GM13976 (cell line): Measurements from ENCODE around the gene KLF7.

Experiments used
- DNase-seq: peaks from one replicate; pipeline ENCODE4 v3.0.0; 2012; ENCODE audit warnings: low spot score
- CTCF ChIP-seq: IDR thresholded peaks from 2 replicates; pipeline ENCODE4 v1.5.1; 2012; ENCODE audit warnings: borderline replicate concordance, mild to moderate bottlenecking; ENCODE audit not compliant: insufficient read depth; ENCODE audit errors: extremely low read depth, missing control alignments, control extremely low read depth
- in situ Hi-C: fragments of 300-500 bp; cut with MboI; formaldehyde crosslinking; loops from one replicate; pipeline ENCODE4 v1.12.0; 2022; ENCODE audit warnings: low sequenced_read_pairs, mixed read lengths, inconsistent platforms; ENCODE audit not compliant: unreplicated experiment

The KLF7 gene

GRCh38 chr2:207184348-207184747 is 18.6 kb upstream of the KLF7 start:
- TF ChIP-seq CTCF, result no peak
- no peak for DNase-seq
- in situ Hi-C loops, result no loop called here

GRCh38 chr2:207183506-207183905 is 17.8 kb upstream of the KLF7 start:
- no peak for DNase-seq
- TF ChIP-seq CTCF, result no peak
- in situ Hi-C loops, result no loop called here

- no peak for TF ChIP-seq CTCF
- no peak for DNase-seq
Measured at GRCh38 chr2:207182911-207183310, 17.2 kb upstream of the KLF7 start.

GRCh38 chr2:207181526-207182274 is 16.0 kb upstream of the KLF7 start:
- in situ Hi-C loops, result no loop called here
- no peak for DNase-seq
- TF ChIP-seq CTCF, result no peak

More at GRCh38 chr2:207182911-207183310, 17.2 kb upstream of the KLF7 start:
- in situ Hi-C loops, result no loop called here

- no peak for DNase-seq
- TF ChIP-seq CTCF, result no peak
- in situ Hi-C loops, result no loop called here
Measured at GRCh38 chr2:207180741-207181140, 15.0 kb upstream of the KLF7 start.

- DNase-seq, result no peak
- no peak for TF ChIP-seq CTCF
- in situ Hi-C loops, result no loop called here
Measured at GRCh38 chr2:207176247-207176646, 10.5 kb upstream of the KLF7 start.

- no peak for TF ChIP-seq CTCF
- DNase-seq, result no peak
- in situ Hi-C loops, result no loop called here
Measured at GRCh38 chr2:207173641-207174040, 7.9 kb upstream of the KLF7 start.
